HEK293T (cell line): ENCODE results near the gene LARP7.

ENCODE experiments used
- ARNT ChIP-seq: fragments of 450-650 bp; IDR thresholded peaks from 2 replicates; pipeline ENCODE4 v1.6.1; 2017; ENCODE audit warnings: mild to moderate bottlenecking
- BHLHE40 ChIP-seq: fragments of 450-650 bp; IDR thresholded peaks from 2 replicates; pipeline ENCODE4 v1.6.1; 2016; ENCODE audit warnings: mild to moderate bottlenecking, moderate library complexity, borderline replicate concordance
- CTBP1 ChIP-seq: fragments of 450-650 bp; IDR thresholded peaks from 2 replicates; pipeline ENCODE4 v1.6.1; 2016; ENCODE audit warnings: borderline replicate concordance
- ELF4 ChIP-seq: fragments of 450-650 bp; IDR thresholded peaks from 2 replicates; pipeline ENCODE4 v1.6.1; 2017; ENCODE audit warnings: antibody characterized with exemption
- FOXK2 ChIP-seq: fragments of 450-650 bp; IDR thresholded peaks from 2 replicates; pipeline ENCODE4 v1.6.1; 2016; ENCODE audit warnings: mild to moderate bottlenecking
- FOXM1 ChIP-seq: fragments of 450-650 bp; IDR thresholded peaks from 2 replicates; pipeline ENCODE4 v1.6.1; 2017; ENCODE audit warnings: mild to moderate bottlenecking, borderline replicate concordance
- L3MBTL2 ChIP-seq: fragments of 450-650 bp; conservative IDR thresholded peaks from 2 replicates; pipeline ENCODE4 v1.6.1; 2016; ENCODE audit warnings: mild to moderate bottlenecking
- NFRKB ChIP-seq: fragments of 450-650 bp; IDR thresholded peaks from 2 replicates; pipeline ENCODE4 v1.6.1; 2016; ENCODE audit warnings: mild to moderate bottlenecking, moderate library complexity
- SP1 ChIP-seq: fragments of 450-650 bp; IDR thresholded peaks from 2 replicates; pipeline ENCODE4 v1.6.1; 2017
- SUZ12 ChIP-seq: fragments of 450-650 bp; IDR thresholded peaks from 2 replicates; pipeline ENCODE4 v1.6.1; 2016; ENCODE audit warnings: mild to moderate bottlenecking
- TARDBP ChIP-seq: fragments of 450-650 bp; IDR thresholded peaks from 2 replicates; pipeline ENCODE4 v1.6.1; 2016
- ZNF384 ChIP-seq: fragments of 450-650 bp; IDR thresholded peaks from 2 replicates; pipeline ENCODE4 v1.6.1; 2016
- TF ChIP-seq, protein P1 (sequence below): fragments of 450-650 bp; IDR thresholded peaks from 2 replicates; pipeline ENCODE4 v1.6.1; 2016

DNA sequence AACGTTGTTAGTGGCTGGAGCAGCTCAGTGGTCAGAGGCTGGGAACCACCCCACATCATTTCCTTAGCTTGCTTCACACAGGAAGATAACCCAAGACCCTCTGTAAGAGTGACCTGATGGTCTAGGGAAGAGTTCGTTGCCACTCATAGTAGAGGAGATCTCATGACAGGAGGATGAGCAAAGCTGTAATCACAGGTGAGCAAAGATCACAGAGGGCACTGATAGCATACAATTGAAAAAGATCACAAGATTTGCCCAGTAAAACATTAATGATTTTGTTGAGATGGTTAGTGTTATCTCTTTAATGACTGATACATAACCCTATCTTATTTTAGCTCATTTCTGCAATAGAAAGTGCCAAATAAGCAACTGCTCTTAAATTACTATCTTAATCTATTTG, 44.1 kb downstream of the LARP7 start:
- TF ChIP-seq L3MBTL2 (no peak), ELF4 (no peak), TARDBP (no peak), SP1 (no peak), CTBP1 (no peak), ARNT (no peak), FOXK2 (no peak), SUZ12 (no peak), ZNF384 (no peak), NFRKB (no peak), FOXM1 (no peak), BHLHE40 (no peak)
- TF ChIP-seq, protein P1, sequence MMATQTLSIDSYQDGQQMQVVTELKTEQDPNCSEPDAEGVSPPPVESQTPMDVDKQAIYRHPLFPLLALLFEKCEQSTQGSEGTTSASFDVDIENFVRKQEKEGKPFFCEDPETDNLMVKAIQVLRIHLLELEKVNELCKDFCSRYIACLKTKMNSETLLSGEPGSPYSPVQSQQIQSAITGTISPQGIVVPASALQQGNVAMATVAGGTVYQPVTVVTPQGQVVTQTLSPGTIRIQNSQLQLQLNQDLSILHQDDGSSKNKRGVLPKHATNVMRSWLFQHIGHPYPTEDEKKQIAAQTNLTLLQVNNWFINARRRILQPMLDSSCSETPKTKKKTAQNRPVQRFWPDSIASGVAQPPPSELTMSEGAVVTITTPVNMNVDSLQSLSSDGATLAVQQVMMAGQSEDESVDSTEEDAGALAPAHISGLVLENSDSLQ: no peak
